Measurements from ENCODE around the gene KCNQ1.

DNA sequence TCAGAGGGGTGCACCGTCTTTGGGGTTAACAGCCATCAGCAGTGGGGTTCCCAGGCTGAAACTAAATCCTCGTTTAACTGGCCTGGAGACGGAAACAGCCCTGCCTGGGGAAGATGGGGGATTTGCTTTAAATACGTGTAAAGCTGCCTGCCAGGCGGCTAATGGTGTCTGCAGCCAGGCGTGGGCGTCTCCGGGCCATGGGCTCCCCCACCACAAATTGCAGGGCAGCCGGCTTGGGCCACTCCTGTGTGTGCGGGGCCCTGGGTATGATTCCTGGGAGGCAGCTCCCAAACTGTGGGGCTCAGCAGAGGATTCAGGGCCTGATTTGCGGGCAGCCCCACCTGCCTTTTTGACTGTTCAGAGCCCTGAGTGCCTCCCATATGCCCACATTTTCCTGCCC, 110.5 kb downstream of the KCNQ1 start:
- TF ChIP-seq EZH2 (IDR thresholded peaks at IDR 0.05; ENCODE audit: borderline replicate concordance, insufficient read depth, low read length, poor library complexity, severe bottlenecking) (no peak), TAF1 (IDR thresholded peaks at IDR 0.05; ENCODE audit: low read depth) (no peak)

Data from neural cell (in vitro differentiated cells).